Caco-2 (cell line): ENCODE measurements around the gene NNAT. TPM values are rescaled to one million over a fixed set of nuclear protein-coding genes. Genes with fewer than 3 reads are reported as not detected.
"Not testable (repeated sequence)": the region's sequence is repeated elsewhere in the genome, so short reads cannot be mapped to it uniquely, and the experiment has no call there.

Experiments
- BruUV-seq: library from RNA; stranded (reverse); fragments of 400-500 nt; replicated peaks from 2 replicates; lab custom pipeline; 2021; lab: Mats Ljungman, UMichigan
- CTCF ChIA-PET: fragments of 300-600 bp; sonication (Branson Sonifier 250); formaldehyde crosslinking; loops from one replicate; lab custom pipeline; 2022; ENCODE audit warnings: antibody characterized with exemption; lab: Charles Lee
- POLR2A ChIA-PET: fragments of 300-600 bp; sonication (Branson Sonifier 250); formaldehyde crosslinking; loops from one replicate; lab custom pipeline; 2022; ENCODE audit warnings: antibody characterized with exemption; lab: Charles Lee
- DNase-seq, 2 experiments: peaks; one replicate each; pipeline versions ENCODE4 v3.0.0 to v3.0.0-alpha.2; 2020 to 2022
- H3K27me3 ChIP-seq: replicated peaks from 2 replicates; pipeline ENCODE4 v1.6.0; 2011; ENCODE audit warnings: low read length; ENCODE audit not compliant: control insufficient read depth, insufficient read depth
- H3K36me3 ChIP-seq: 2 replicates; pipeline ENCODE4 v1.5.1; 2011; ENCODE audit warnings: low read length; ENCODE audit not compliant: control insufficient read depth, insufficient read depth
- H3K4me1 ChIP-seq: fragments of 250-450 bp; sonication (Bioruptor Pico); 2 replicates; pipeline ENCODE4 v1.5.1; 2020; ENCODE audit warnings: mild to moderate bottlenecking
- H3K4me3 ChIP-seq: 2 replicates; pipeline ENCODE4 v1.5.1; 2011; ENCODE audit warnings: low read depth, mild to moderate bottlenecking, control low read depth, low read length
- H3K9me3 ChIP-seq: fragments of 250-450 bp; sonication (Bioruptor Pico); 2 replicates; pipeline ENCODE4 v1.5.1; 2020; ENCODE audit warnings: mild to moderate bottlenecking, moderate library complexity
- H3K27ac Mint-ChIP-seq: one replicate; pipeline ENCODE4 v1.8.0; 2022; ENCODE audit warnings: mixed read lengths; ENCODE audit not compliant: unreplicated experiment
- H3K27me3 Mint-ChIP-seq: one replicate; pipeline ENCODE4 v1.8.0; 2022; ENCODE audit warnings: mixed read lengths; ENCODE audit not compliant: insufficient read depth, unreplicated experiment
- H3K36me3 Mint-ChIP-seq: one replicate; pipeline ENCODE4 v1.8.0; 2022; ENCODE audit warnings: mild to moderate bottlenecking, mixed read lengths; ENCODE audit not compliant: insufficient read depth, unreplicated experiment
- H3K4me1 Mint-ChIP-seq: one replicate; pipeline ENCODE4 v1.8.0; 2022; ENCODE audit warnings: low read depth, mixed read lengths; ENCODE audit not compliant: unreplicated experiment
- H3K4me3 Mint-ChIP-seq: one replicate; pipeline ENCODE4 v1.8.0; 2022; ENCODE audit warnings: mild to moderate bottlenecking, moderate library complexity, mixed read lengths; ENCODE audit not compliant: unreplicated experiment
- H3K9me3 Mint-ChIP-seq: one replicate; pipeline ENCODE4 v1.8.0; 2022; ENCODE audit warnings: mixed read lengths; ENCODE audit not compliant: unreplicated experiment
- intact Hi-C: fragments of 100-400 bp; cut with micrococcal nuclease; formaldehyde crosslinking; loops from one replicate; pipeline ENCODE4 v1.10.0; 2022; ENCODE audit not compliant: unreplicated experiment
- total RNA-seq: library from RNA; stranded (reverse); gene quantifications from 2 replicates; pipeline ENCODE4 v1.2.3, GENCODE V29; 2022
- TF ChIP-seq, protein P1 (sequence below), 2 experiments: fragments of 200-600 bp in 1 of 2; IDR thresholded peaks; 1 replicate in 1 of 2; 2 replicates in 1 of 2; pipeline versions ENCODE4 v1.5.1 to v1.8.0; 2011 to 2022; ENCODE audit warnings: antibody characterized with exemption in 1 of 2, control low read depth in 1 of 2, inconsistent platforms in 1 of 2, low read depth in 1 of 2, low read length in 1 of 2, mild to moderate bottlenecking in 1 of 2, moderate library complexity in 1 of 2; ENCODE audit not compliant: insufficient read depth in 1 of 2, severe bottlenecking in 1 of 2, unreplicated experiment in 1 of 2

NNAT gene
- total RNA-seq, 1 experiment from 2014 or later, result not detected

DNA sequence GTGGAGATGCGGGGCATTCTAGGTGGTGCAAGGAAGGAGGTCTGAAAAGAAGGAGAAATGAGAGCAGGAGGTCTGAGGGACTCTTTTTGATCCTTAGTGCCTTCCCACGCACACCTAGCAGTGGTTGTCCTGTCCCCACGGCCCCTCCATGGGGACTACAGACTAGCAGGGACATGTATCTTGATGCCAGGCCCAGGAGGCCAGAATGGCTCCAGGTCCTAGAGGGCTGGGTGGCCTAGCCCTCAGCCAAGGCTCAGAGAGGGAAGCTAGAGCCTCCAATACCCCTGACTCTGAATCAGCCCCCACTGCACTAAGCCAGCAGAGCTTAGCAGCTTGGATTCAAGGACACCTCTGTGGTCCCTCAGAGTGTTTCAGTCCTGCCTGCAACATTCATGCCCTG lies 23.3 kb downstream of the NNAT start:
- H3K9me3 ChIP-seq, result no peaks in the 10 kb centered on the region
- CTCF ChIA-PET, result interaction anchor here (0.7 to 1.3 kb wide), 6 partner anchors 20 to 366 kb away, joined by 3 to 7 read pairs (median 4); partner anchors contain the start of genes MROH8 and RPN2
- Mint-ChIP-seq H3K27me3 (no peaks in the 10 kb centered on the region), H3K36me3 (peaks cover 6% of the 10 kb centered on the region), H3K27ac (peak overlapping the region; percentile 23), H3K4me1 (peaks cover 41% of the 10 kb centered on the region), H3K4me3 (no peak overlapping the region), H3K9me3 (peaks cover 11% of the 10 kb centered on the region)
- H3K4me1 ChIP-seq, result peaks cover 45% of the 10 kb centered on the region
- H3K36me3 ChIP-seq, result no peaks in the 10 kb centered on the region
- DNase-seq, result peak in 1 of 2 experiments; percentile 42
- H3K27me3 ChIP-seq, result no peaks in the 10 kb centered on the region
- no peak overlapping the region for H3K4me3 ChIP-seq
- intact Hi-C loops, result no loop called here
- POLR2A ChIA-PET, result interaction anchor here (0.5 kb wide), 1 partner anchor 185 kb away, joined by 4 read pairs; no protein-coding TSS in a partner anchor
- TF ChIP-seq, protein P1, sequence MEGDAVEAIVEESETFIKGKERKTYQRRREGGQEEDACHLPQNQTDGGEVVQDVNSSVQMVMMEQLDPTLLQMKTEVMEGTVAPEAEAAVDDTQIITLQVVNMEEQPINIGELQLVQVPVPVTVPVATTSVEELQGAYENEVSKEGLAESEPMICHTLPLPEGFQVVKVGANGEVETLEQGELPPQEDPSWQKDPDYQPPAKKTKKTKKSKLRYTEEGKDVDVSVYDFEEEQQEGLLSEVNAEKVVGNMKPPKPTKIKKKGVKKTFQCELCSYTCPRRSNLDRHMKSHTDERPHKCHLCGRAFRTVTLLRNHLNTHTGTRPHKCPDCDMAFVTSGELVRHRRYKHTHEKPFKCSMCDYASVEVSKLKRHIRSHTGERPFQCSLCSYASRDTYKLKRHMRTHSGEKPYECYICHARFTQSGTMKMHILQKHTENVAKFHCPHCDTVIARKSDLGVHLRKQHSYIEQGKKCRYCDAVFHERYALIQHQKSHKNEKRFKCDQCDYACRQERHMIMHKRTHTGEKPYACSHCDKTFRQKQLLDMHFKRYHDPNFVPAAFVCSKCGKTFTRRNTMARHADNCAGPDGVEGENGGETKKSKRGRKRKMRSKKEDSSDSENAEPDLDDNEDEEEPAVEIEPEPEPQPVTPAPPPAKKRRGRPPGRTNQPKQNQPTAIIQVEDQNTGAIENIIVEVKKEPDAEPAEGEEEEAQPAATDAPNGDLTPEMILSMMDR (IDR thresholded peaks at IDR 0.05; ENCODE audit: insufficient read depth in 1 of 2, low read depth in 1 of 2, low read length in 1 of 2, severe bottlenecking in 1 of 2, unreplicated experiment in 1 of 2), result no peak
- BruUV-seq, result no TSS peak

DNA sequence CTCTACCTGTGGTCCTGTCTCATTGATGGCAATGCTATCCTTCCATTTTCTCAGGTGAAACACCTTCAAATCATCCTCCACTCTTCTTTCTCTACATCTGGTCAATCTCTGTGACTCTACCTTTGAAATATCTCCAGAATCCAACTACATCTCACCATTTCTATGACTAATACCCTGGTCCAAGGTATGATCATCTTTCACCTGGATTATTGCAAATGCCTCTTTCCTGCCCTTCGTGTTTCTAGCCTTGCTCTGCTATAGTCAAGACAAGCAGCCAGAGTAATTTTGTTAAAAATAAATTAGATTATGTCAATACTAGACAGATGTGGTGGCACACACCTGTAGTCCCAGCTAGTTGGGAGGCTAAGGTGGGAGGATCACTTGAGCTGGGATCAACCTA lies 24.5 kb downstream of the NNAT start:
- POLR2A ChIA-PET, result no interaction called here
- no TSS peak for BruUV-seq
- Histone ChIP-seq H3K4me3 (no peak overlapping the region), H3K36me3 (no peaks in the 10 kb centered on the region), H3K4me1 (peaks cover 42% of the 10 kb centered on the region), H3K27me3 (no peaks in the 10 kb centered on the region), H3K9me3 (no peaks in the 10 kb centered on the region)
- TF ChIP-seq, protein P1 (IDR thresholded peaks at IDR 0.05; ENCODE audit: insufficient read depth in 1 of 2, low read depth in 1 of 2, low read length in 1 of 2, severe bottlenecking in 1 of 2, unreplicated experiment in 1 of 2), result no peak
- H3K27me3 Mint-ChIP-seq, result no peaks in the 10 kb centered on the region
- no peak overlapping the region for H3K27ac Mint-ChIP-seq
- H3K36me3 Mint-ChIP-seq, result peaks cover 6% of the 10 kb centered on the region
- peaks cover 39% of the 10 kb centered on the region for H3K4me1 Mint-ChIP-seq
- intact Hi-C loops, result no loop called here
- H3K9me3 Mint-ChIP-seq, result peaks cover 11% of the 10 kb centered on the region
- DNase-seq, result peak in 1 of 2 experiments; percentile 24
- CTCF ChIA-PET, result interaction anchor here (1.0 kb wide), 1 partner anchor 19 kb away, joined by 3 read pairs; no protein-coding TSS in a partner anchor
- H3K4me3 Mint-ChIP-seq, result no peak overlapping the region

DNA sequence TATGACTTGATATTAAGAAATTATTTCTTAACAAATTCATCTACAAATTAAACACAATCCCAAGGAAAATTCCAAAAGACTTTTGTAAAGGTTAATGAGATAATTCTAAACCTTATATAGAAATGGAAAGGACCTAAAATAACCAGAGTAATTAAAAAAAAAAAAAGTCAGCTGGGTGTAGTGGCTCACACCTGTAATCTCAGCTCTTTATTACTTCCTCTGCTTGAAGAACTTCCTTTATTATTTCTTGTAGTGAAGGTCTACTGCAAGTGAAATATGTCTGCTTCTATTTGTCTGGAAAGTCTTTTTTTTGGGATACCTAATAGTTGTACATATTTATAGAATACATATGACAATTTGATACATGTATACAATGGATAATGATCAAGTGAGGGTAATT lies 26.9 kb downstream of the NNAT start:
- Mint-ChIP-seq H3K4me1 (peaks cover 24% of the 10 kb centered on the region), H3K4me3 (no peak overlapping the region), H3K36me3 (no peaks in the 10 kb centered on the region), H3K27me3 (no peaks in the 10 kb centered on the region), H3K27ac (no peak overlapping the region), H3K9me3 (peaks cover 20% of the 10 kb centered on the region)
- H3K4me3 ChIP-seq, result no peak overlapping the region
- ChIA-PET POLR2A (no interaction called here), CTCF (no interaction called here)
- intact Hi-C loops, result no loop called here
- BruUV-seq, result no TSS peak
- no peak for DNase-seq
- no peaks in the 10 kb centered on the region for H3K36me3 ChIP-seq
- TF ChIP-seq, protein P1 (IDR thresholded peaks at IDR 0.05; ENCODE audit: insufficient read depth in 1 of 2, low read depth in 1 of 2, low read length in 1 of 2, severe bottlenecking in 1 of 2, unreplicated experiment in 1 of 2), result no peak
- peaks cover 23% of the 10 kb centered on the region for H3K4me1 ChIP-seq
- H3K27me3 ChIP-seq, result no peaks in the 10 kb centered on the region
- H3K9me3 ChIP-seq, result no peaks in the 10 kb centered on the region

DNA sequence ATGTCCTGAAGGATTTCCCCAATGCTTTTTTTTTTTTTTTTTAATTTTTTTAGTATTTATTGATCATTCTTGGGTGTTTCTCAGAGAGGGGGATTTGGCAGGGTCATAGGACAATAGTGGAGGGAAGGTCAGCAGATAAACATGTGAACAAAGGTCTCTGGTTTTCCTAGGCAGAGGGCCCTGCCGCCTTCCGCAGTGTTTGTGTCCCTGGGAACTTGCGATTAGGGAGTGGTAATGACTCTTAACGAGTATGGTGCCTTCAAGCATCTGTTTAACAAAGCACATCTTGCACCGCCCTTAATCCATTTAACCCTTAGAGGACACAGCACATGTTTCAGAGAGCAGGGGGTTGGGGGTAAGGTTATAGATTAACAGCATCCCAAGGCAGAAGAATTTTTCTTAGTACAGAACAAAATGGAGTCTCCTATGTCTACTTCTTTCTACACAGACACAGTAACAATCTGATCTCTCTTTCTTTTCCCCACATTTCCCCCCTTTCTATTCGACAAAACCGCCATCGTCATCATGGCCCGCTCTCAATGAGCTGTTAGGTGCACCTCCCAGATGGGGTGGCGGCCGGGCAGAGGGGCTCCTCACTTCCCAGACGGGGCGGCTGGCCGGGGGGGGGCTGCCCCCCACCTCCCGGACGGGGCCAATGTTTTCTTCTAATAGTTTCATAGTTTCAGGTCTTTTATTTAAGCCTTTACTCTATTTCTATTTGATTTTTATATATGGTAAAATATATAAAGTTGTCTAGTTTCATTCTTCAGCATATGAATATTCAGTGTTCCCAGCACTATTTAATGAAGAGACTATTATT lies 29.3 kb downstream of the NNAT start:
- H3K4me3 Mint-ChIP-seq, POLR2A ChIA-PET, intact Hi-C loops, H3K27me3 Mint-ChIP-seq, BruUV-seq, H3K36me3 ChIP-seq, H3K9me3 ChIP-seq, H3K36me3 Mint-ChIP-seq, H3K4me3 ChIP-seq, H3K27me3 ChIP-seq: not testable (repeated sequence)
- H3K9me3 Mint-ChIP-seq, result peaks cover 17% of the 10 kb centered on the region
- DNase-seq, result peak in 1 of 2 experiments; percentile 43
- peaks cover 10% of the 10 kb centered on the region; the same call in 1 of the 2 replicates for H3K4me1 ChIP-seq
- peak overlapping the region; percentile 20 for H3K27ac Mint-ChIP-seq
- H3K4me1 Mint-ChIP-seq, result peaks cover 12% of the 10 kb centered on the region
- CTCF ChIA-PET, result interaction anchor here (0.7 kb wide), 2 partner anchors 11 to 878 kb away, joined by 3 to 8 read pairs; no protein-coding TSS in a partner anchor
